ENCODE data around the gene MLEC.

DNA sequence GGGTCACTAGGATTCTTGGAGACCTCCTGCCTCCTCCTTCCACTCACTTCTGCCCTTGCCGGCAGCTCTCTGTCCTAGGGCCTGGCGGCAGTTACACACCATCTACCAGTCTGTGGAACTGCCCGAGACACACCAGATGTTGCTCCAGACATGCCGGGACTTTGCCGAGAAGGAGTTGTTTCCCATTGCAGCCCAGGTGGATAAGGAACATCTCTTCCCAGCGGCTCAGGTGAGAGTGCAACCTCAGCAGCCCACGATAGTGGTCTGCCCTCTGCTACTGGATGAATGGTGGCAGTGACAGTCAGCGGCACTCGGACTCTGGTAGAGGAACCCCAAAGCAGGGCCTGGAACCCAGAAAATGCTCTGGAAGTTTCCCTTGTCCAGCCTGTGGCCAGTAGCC is 40.0 kb downstream of the MLEC start:
- TF ChIP-seq, protein P1, sequence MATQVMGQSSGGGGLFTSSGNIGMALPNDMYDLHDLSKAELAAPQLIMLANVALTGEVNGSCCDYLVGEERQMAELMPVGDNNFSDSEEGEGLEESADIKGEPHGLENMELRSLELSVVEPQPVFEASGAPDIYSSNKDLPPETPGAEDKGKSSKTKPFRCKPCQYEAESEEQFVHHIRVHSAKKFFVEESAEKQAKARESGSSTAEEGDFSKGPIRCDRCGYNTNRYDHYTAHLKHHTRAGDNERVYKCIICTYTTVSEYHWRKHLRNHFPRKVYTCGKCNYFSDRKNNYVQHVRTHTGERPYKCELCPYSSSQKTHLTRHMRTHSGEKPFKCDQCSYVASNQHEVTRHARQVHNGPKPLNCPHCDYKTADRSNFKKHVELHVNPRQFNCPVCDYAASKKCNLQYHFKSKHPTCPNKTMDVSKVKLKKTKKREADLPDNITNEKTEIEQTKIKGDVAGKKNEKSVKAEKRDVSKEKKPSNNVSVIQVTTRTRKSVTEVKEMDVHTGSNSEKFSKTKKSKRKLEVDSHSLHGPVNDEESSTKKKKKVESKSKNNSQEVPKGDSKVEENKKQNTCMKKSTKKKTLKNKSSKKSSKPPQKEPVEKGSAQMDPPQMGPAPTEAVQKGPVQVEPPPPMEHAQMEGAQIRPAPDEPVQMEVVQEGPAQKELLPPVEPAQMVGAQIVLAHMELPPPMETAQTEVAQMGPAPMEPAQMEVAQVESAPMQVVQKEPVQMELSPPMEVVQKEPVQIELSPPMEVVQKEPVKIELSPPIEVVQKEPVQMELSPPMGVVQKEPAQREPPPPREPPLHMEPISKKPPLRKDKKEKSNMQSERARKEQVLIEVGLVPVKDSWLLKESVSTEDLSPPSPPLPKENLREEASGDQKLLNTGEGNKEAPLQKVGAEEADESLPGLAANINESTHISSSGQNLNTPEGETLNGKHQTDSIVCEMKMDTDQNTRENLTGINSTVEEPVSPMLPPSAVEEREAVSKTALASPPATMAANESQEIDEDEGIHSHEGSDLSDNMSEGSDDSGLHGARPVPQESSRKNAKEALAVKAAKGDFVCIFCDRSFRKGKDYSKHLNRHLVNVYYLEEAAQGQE (IDR thresholded peaks at IDR 0.05) = no peak
- TF ChIP-seq CHD2 (IDR thresholded peaks at IDR 0.05; ENCODE audit: low read length, partially characterized antibody) (no peak), CEBPB (IDR thresholded peaks at IDR 0.05) (no peak), EP300 (IDR thresholded peaks at IDR 0.05) (no peak), POLR2A (IDR thresholded peaks at IDR 0.05; ENCODE audit: low read length) (no peak)
- TF ChIP-seq, protein P2, sequence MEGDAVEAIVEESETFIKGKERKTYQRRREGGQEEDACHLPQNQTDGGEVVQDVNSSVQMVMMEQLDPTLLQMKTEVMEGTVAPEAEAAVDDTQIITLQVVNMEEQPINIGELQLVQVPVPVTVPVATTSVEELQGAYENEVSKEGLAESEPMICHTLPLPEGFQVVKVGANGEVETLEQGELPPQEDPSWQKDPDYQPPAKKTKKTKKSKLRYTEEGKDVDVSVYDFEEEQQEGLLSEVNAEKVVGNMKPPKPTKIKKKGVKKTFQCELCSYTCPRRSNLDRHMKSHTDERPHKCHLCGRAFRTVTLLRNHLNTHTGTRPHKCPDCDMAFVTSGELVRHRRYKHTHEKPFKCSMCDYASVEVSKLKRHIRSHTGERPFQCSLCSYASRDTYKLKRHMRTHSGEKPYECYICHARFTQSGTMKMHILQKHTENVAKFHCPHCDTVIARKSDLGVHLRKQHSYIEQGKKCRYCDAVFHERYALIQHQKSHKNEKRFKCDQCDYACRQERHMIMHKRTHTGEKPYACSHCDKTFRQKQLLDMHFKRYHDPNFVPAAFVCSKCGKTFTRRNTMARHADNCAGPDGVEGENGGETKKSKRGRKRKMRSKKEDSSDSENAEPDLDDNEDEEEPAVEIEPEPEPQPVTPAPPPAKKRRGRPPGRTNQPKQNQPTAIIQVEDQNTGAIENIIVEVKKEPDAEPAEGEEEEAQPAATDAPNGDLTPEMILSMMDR (IDR thresholded peaks at IDR 0.05) = no peak
- TF ChIP-seq, protein P3, sequence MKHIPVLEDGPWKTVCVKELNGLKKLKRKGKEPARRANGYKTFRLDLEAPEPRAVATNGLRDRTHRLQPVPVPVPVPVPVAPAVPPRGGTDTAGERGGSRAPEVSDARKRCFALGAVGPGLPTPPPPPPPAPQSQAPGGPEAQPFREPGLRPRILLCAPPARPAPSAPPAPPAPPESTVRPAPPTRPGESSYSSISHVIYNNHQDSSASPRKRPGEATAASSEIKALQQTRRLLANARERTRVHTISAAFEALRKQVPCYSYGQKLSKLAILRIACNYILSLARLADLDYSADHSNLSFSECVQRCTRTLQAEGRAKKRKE (CRISPR knock-in tag; IDR thresholded peaks at IDR 0.05; ENCODE audit: low read depth) = no peak
- TF ChIP-seq, protein P4, sequence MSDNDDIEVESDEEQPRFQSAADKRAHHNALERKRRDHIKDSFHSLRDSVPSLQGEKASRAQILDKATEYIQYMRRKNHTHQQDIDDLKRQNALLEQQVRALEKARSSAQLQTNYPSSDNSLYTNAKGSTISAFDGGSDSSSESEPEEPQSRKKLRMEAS (IDR thresholded peaks at IDR 0.05) = no peak
- TF ChIP-seq, protein P5, sequence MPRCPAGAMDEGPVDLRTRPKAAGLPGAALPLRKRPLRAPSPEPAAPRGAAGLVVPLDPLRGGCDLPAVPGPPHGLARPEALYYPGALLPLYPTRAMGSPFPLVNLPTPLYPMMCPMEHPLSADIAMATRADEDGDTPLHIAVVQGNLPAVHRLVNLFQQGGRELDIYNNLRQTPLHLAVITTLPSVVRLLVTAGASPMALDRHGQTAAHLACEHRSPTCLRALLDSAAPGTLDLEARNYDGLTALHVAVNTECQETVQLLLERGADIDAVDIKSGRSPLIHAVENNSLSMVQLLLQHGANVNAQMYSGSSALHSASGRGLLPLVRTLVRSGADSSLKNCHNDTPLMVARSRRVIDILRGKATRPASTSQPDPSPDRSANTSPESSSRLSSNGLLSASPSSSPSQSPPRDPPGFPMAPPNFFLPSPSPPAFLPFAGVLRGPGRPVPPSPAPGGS (IDR thresholded peaks at IDR 0.05) = no peak
